IMR-90 (cell line): ENCODE results near the gene FLT1. TPM values are rescaled to one million over a fixed set of nuclear protein-coding genes. Genes with fewer than 3 reads are reported as not detected.

ENCODE experiments used
- ATAC-seq: fragments of 200-7000 bp; cut with Tn5 transposase; 2 replicates; pipeline ENCODE4 v1.9.1; 2020; ENCODE audit warnings: low read depth, mild to moderate bottlenecking, moderate library complexity
- BruUV-seq: library from RNA; stranded (reverse); fragments of 400-500 nt; replicated peaks from 2 replicates; lab custom pipeline; 2021; lab: Mats Ljungman, UMichigan
- CTCF ChIA-PET: fragments of 300-600 bp; formaldehyde crosslinking; extraction: SDS; loops from one replicate; lab custom pipeline; 2021; ENCODE audit warnings: antibody characterized with exemption; lab: Yijun Ruan, JAX
- POLR2A ChIA-PET: fragments of 300-600 bp; sonication (Branson Sonifier 250); formaldehyde crosslinking; loops from one replicate; lab custom pipeline; 2022; ENCODE audit warnings: antibody characterized with exemption; ENCODE audit not compliant: unreplicated experiment; lab: Charles Lee
- DNase-seq: peaks from one replicate; pipeline ENCODE4 v3.0.0; 2013
- H2AFZ ChIP-seq: replicated peaks from 2 replicates; pipeline ENCODE3; 2013; ENCODE audit warnings: low read length, mild to moderate bottlenecking; ENCODE audit not compliant: poor library complexity
- H2AK5ac ChIP-seq: 2 replicates; pipeline ENCODE4 v1.6.1; 2013; ENCODE audit warnings: low read depth, low read length, inconsistent platforms
- H2AK9ac ChIP-seq: replicated peaks from 2 replicates; pipeline ENCODE3; 2013; ENCODE audit warnings: mild to moderate bottlenecking, low read depth, low read length, moderate library complexity; ENCODE audit not compliant: poor library complexity
- H2BK120ac ChIP-seq: 2 replicates; pipeline ENCODE4 v1.6.1; 2013; ENCODE audit warnings: low read depth, low read length, inconsistent platforms
- H2BK15ac ChIP-seq: 3 replicates; pipeline ENCODE4 v1.6.1; 2013; ENCODE audit warnings: low read depth, low read length, inconsistent platforms
- H2BK20ac ChIP-seq: 2 replicates; pipeline ENCODE4 v1.6.1; 2013; ENCODE audit warnings: low read depth, mild to moderate bottlenecking, inconsistent platforms, low read length, moderate library complexity
- H2BK5ac ChIP-seq: 2 replicates; pipeline ENCODE4 v1.6.1; 2013; ENCODE audit warnings: mild to moderate bottlenecking, low read depth, low read length, inconsistent platforms; ENCODE audit not compliant: poor library complexity, severe bottlenecking
- H3K14ac ChIP-seq: replicated peaks from 2 replicates; pipeline ENCODE4 v1.6.1; 2013; ENCODE audit warnings: low read depth, low read length, inconsistent platforms
- H3K18ac ChIP-seq: 2 replicates; pipeline ENCODE4 v1.6.1; 2013; ENCODE audit warnings: low read depth, low read length, control low read depth
- H3K23ac ChIP-seq: 2 replicates; pipeline ENCODE4 v1.6.1; 2013; ENCODE audit warnings: low read depth, low read length, inconsistent platforms
- H3K27ac ChIP-seq: 2 replicates; pipeline ENCODE4 v1.5.1; 2013; ENCODE audit warnings: mild to moderate bottlenecking, control low read depth, low read length; ENCODE audit not compliant: insufficient read depth
- H3K27me3 ChIP-seq: 2 replicates; pipeline ENCODE4 v1.6.1; 2013; ENCODE audit warnings: low read length; ENCODE audit not compliant: control insufficient read depth, insufficient read depth
- H3K36me3 ChIP-seq: 2 replicates; pipeline ENCODE4 v1.6.1; 2013; ENCODE audit warnings: low read length, mixed read lengths; ENCODE audit not compliant: control insufficient read depth, insufficient read depth
- H3K4ac ChIP-seq: 2 replicates; pipeline ENCODE4 v1.6.1; 2013; ENCODE audit warnings: low read depth, low read length, inconsistent platforms
- H3K4me1 ChIP-seq: 2 replicates; pipeline ENCODE4 v1.6.1; 2013; ENCODE audit warnings: low read length, mixed read lengths; ENCODE audit not compliant: control insufficient read depth, insufficient read depth
- H3K4me2 ChIP-seq: 2 replicates; pipeline ENCODE4 v1.6.1; 2013; ENCODE audit warnings: low read depth, mild to moderate bottlenecking, control low read depth, low read length, moderate library complexity
- H3K4me3 ChIP-seq: 2 replicates; pipeline ENCODE4 v1.5.1; 2013; ENCODE audit warnings: low read depth, mild to moderate bottlenecking, control low read depth, low read length, moderate library complexity; ENCODE audit not compliant: insufficient read depth
- H3K56ac ChIP-seq: 2 replicates; pipeline ENCODE4 v1.6.1; 2013; ENCODE audit warnings: low read length, inconsistent platforms; ENCODE audit not compliant: insufficient read depth; ENCODE audit errors: extremely low read depth
- H3K79me1 ChIP-seq, 2 experiments: 2 replicates each; pipeline ENCODE4 v1.6.1; 2013; ENCODE audit warnings: low read length in 2 of 2, inconsistent platforms in 1 of 2, low read depth in 1 of 2
- H3K9ac ChIP-seq: 2 replicates; pipeline ENCODE4 v1.6.1; 2013; ENCODE audit warnings: low read depth, low read length, control low read depth
- H3K9me1 ChIP-seq: 2 replicates; pipeline ENCODE4 v1.6.1; 2013; ENCODE audit warnings: low read length, inconsistent platforms; ENCODE audit not compliant: insufficient read depth
- H3K9me3 ChIP-seq: 2 replicates; pipeline ENCODE4 v1.6.1; 2013; ENCODE audit warnings: low read length; ENCODE audit not compliant: control insufficient read depth, insufficient read depth
- H4K20me1 ChIP-seq: 2 replicates; pipeline ENCODE4 v1.6.1; 2013; ENCODE audit warnings: low read length, inconsistent platforms; ENCODE audit not compliant: insufficient read depth
- H4K5ac ChIP-seq: 2 replicates; pipeline ENCODE4 v1.6.1; 2013; ENCODE audit warnings: mild to moderate bottlenecking, low read depth, low read length, control low read depth
- H4K8ac ChIP-seq, 2 experiments: 2 replicates each; pipeline ENCODE4 v1.6.1; 2013; ENCODE audit warnings: low read depth in 2 of 2, low read length in 2 of 2, control low read depth in 1 of 2, inconsistent platforms in 1 of 2
- H4K91ac ChIP-seq: 2 replicates; pipeline ENCODE4 v1.6.1; 2013; ENCODE audit warnings: low read depth, low read length, inconsistent platforms; ENCODE audit not compliant: insufficient read depth
- CEBPB ChIP-seq: IDR thresholded peaks from 2 replicates; pipeline ENCODE4 v1.6.1; 2012; ENCODE audit warnings: low read depth, low read length, improper control_type of control experiment
- CHD1 ChIP-seq: IDR thresholded peaks from 2 replicates; pipeline ENCODE4 v1.6.1; 2012; ENCODE audit warnings: low read depth, low read length, improper control_type of control experiment
- MAFK ChIP-seq: IDR thresholded peaks from 2 replicates; pipeline ENCODE4 v1.6.1; 2012; ENCODE audit warnings: low read depth, low read length, improper control_type of control experiment
- MAZ ChIP-seq: IDR thresholded peaks from 2 replicates; pipeline ENCODE4 v1.6.1; 2012; ENCODE audit warnings: low read depth, mild to moderate bottlenecking, low read length, improper control_type of control experiment, moderate library complexity, borderline replicate concordance
- MXI1 ChIP-seq: IDR thresholded peaks from 2 replicates; pipeline ENCODE4 v1.6.1; 2012; ENCODE audit warnings: low read depth, mild to moderate bottlenecking, low read length, moderate library complexity, borderline replicate concordance
- RAD21 ChIP-seq: IDR thresholded peaks from 2 replicates; pipeline ENCODE4 v1.6.1; 2012; ENCODE audit warnings: low read length, improper control_type of control experiment
- RCOR1 ChIP-seq: IDR thresholded peaks from 2 replicates; pipeline ENCODE4 v1.6.1; 2012; ENCODE audit warnings: mild to moderate bottlenecking, low read length, improper control_type of control experiment; ENCODE audit not compliant: insufficient replicate concordance
- SMC3 ChIP-seq: fragments of 150-350 bp; IDR thresholded peaks from 2 replicates; pipeline ENCODE4 v1.6.1; 2016; ENCODE audit warnings: low read depth, mild to moderate bottlenecking, antibody characterized with exemption, low read length, moderate library complexity
- WGBS, 2 experiments: methylation state at CpG; one replicate each; pipeline versions ENCODE4 v1.1.5 to v1.1.7; 2013; ENCODE audit warnings: missing lambda C conversion rate in 2 of 2; ENCODE audit not compliant: insufficient read length in 1 of 2; ENCODE audit errors: extremely low coverage in 2 of 2; 5-methylcytosine and 5-hydroxymethylcytosine counted together
- dilution Hi-C: fragments of 300-500 bp; cut with HindIII; formaldehyde crosslinking; loops from one replicate; pipeline ENCODE4 v1.14.3; 2018; ENCODE audit warnings: low sequenced_read_pairs; ENCODE audit not compliant: unreplicated experiment
- in situ Hi-C: fragments of 300-500 bp; cut with MboI; formaldehyde crosslinking; loops from 3 replicates; pipeline ENCODE4 v1.14.3; 2019; ENCODE audit warnings: low sequenced_read_pairs, inconsistent platforms, mixed read lengths
- intact Hi-C: fragments of 100-400 bp; cut with micrococcal nuclease; formaldehyde crosslinking; loops from 2 replicates; pipeline ENCODE4 v1.10.0; 2022
- polyA plus RNA-seq, 3 experiments: library from polyadenylated mRNA; depleted of rRNA; stranded (reverse); fragments of >200 nt; gene quantifications; 2 replicates each; pipeline ENCODE4 v1.2.3, GENCODE V29; 2012; ENCODE audit warnings: low replicate concordance in 1 of 3
- total RNA-seq: library from RNA; depleted of rRNA; stranded (reverse); fragments of >200 nt; gene quantifications from 2 replicates; pipeline ENCODE4 v1.2.3, GENCODE V29; 2012
- TF ChIP-seq, protein P1 (sequence below): fragments of 150-350 bp; IDR thresholded peaks from 2 replicates; pipeline ENCODE4 v1.6.1; 2016; ENCODE audit warnings: low read depth, mild to moderate bottlenecking, low read length, moderate library complexity, borderline replicate concordance
- TF ChIP-seq, protein P2 (sequence below): fragments of 150-350 bp; IDR thresholded peaks from 2 replicates; pipeline ENCODE4 v1.6.1; 2017; ENCODE audit warnings: mild to moderate bottlenecking, antibody characterized with exemption, low read length, low read depth

Gene FLT1
- total and polyA plus RNA-seq, 2 of the 4 experiments (the other 2 are of a cell fraction) = 4.5 to 10.4 TPM

DNA sequence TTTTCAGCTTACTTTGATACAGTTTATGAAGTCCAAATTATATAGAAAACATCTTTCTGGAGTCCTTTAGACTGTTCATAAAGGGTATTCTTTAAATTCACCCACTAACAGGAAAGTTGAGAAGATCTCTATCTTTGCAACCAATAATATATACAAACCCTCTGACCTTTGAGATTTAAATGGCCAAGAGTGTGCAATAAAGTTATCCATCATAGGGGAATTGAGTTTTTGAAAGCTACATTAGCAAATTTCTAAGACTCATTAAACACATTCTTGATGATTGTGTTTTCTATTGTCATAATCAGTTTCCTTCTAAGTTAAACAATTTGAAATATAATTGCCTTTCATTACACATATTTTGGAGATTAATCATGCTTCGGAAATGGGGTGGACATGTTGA lies 15.9 kb downstream of the FLT1 start:
- H3K4ac ChIP-seq = no peak overlapping the region
- H3K9me1 ChIP-seq = peaks cover 10% of the 10 kb centered on the region
- H3K36me3 ChIP-seq = no peaks in the 10 kb centered on the region; the same call in 1 of the 2 replicates
- peaks cover 3% of the 10 kb centered on the region; the same call in 1 of the 2 replicates for H4K20me1 ChIP-seq
- peaks cover 16 to 43% of the 10 kb centered on the region in 2 experiments for H3K79me1 ChIP-seq
- H2BK20ac ChIP-seq = peak overlapping the region; percentile 76; the same call in 1 of the 2 replicates
- in situ Hi-C loops (no loop called here), intact Hi-C loops (loop anchor here (5.0 kb wide), 5 partner anchors 142 to 342 kb away; partner anchors contain the start of gene PAN3), dilution Hi-C loops (no loop called here)
- no CpG with 5 or more reads among the region's 1 CpG for WGBS, 2 experiments
- BruUV-seq = no TSS peak
- no peak overlapping the region for H2AFZ ChIP-seq
- H3K23ac ChIP-seq = no peak overlapping the region
- H3K27me3 ChIP-seq = no peaks in the 10 kb centered on the region
- H3K14ac ChIP-seq = no peak overlapping the region
- no peak overlapping the region for H2BK15ac ChIP-seq
- no peak overlapping the region for H2BK5ac ChIP-seq
- H3K4me1 ChIP-seq = peaks cover 15% of the 10 kb centered on the region
- H4K91ac ChIP-seq = no peak overlapping the region
- no peak overlapping the region for H3K27ac ChIP-seq
- H3K4me3 ChIP-seq = no peak overlapping the region
- H2AK5ac ChIP-seq = no peak overlapping the region
- H4K5ac ChIP-seq = no peak overlapping the region
- H3K9ac ChIP-seq = no peak overlapping the region
- peak overlapping the region; percentile 68; the same call in 1 of the 2 replicates for H2BK120ac ChIP-seq
- H3K4me2 ChIP-seq = no peak overlapping the region
- TF ChIP-seq CHD1 (no peak), RAD21 (no peak), MAFK (no peak), CEBPB (no peak), RCOR1 (no peak), MAZ (no peak), MXI1 (no peak), SMC3 (no peak)
- TF ChIP-seq, protein P1, sequence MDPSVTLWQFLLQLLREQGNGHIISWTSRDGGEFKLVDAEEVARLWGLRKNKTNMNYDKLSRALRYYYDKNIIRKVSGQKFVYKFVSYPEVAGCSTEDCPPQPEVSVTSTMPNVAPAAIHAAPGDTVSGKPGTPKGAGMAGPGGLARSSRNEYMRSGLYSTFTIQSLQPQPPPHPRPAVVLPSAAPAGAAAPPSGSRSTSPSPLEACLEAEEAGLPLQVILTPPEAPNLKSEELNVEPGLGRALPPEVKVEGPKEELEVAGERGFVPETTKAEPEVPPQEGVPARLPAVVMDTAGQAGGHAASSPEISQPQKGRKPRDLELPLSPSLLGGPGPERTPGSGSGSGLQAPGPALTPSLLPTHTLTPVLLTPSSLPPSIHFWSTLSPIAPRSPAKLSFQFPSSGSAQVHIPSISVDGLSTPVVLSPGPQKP = no peak
- TF ChIP-seq, protein P2, sequence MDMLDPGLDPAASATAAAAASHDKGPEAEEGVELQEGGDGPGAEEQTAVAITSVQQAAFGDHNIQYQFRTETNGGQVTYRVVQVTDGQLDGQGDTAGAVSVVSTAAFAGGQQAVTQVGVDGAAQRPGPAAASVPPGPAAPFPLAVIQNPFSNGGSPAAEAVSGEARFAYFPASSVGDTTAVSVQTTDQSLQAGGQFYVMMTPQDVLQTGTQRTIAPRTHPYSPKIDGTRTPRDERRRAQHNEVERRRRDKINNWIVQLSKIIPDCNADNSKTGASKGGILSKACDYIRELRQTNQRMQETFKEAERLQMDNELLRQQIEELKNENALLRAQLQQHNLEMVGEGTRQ = no peak
- no peak for ATAC-seq
- ChIA-PET CTCF (interaction anchor here (1.0 kb wide), 1 partner anchor 55 kb away, joined by 4 read pairs; no protein-coding TSS in a partner anchor), POLR2A (no interaction called here)
- H3K18ac ChIP-seq = no peak overlapping the region
- no peaks in the 10 kb centered on the region for H3K9me3 ChIP-seq
- no peak overlapping the region for H2AK9ac ChIP-seq
- no peak overlapping the region for H4K8ac ChIP-seq
- DNase-seq = no peak
- H3K56ac ChIP-seq = no peak overlapping the region
